Breast epithelium (tissue), 3 donors: Measurements from ENCODE around the gene HDAC9.

Source experiments
- CTCF ChIP-seq, 3 donors: fragments of 450-650 bp; IDR thresholded peaks; one replicate each; pipeline ENCODE4 v1.5.1; 2016 to 2017; ENCODE audit warnings: antibody characterized with exemption in 3 of 3, mild to moderate bottlenecking in 3 of 3, moderate library complexity in 3 of 3
- POLR2A ChIP-seq: fragments of 450-650 bp; IDR thresholded peaks from one replicate; pipeline ENCODE4 v1.6.1; 2016; ENCODE audit warnings: antibody characterized with exemption, mild to moderate bottlenecking, moderate library complexity
- POLR2AphosphoS5 ChIP-seq, 3 donors: sonication (generic); formaldehyde crosslinking; IDR thresholded peaks; one replicate each; pipeline ENCODE4 v1.6.1; 2017; ENCODE audit warnings: antibody characterized with exemption in 3 of 3

GRCh38 chr7:18831419-18831818 lies 335.9 kb downstream of the HDAC9 start:
- TF ChIP-seq CTCF (IDR thresholded peaks at IDR 0.05) (no peak), POLR2A (no peak), POLR2AphosphoS5 (IDR thresholded peaks at IDR 0.05) (no peak)
